Activated naive CD4-positive, alpha-beta T cell treated with anti-CD3 and anti-CD28 coated beads, Interleukin-2, amount 50 U/mL, for 24 hours (primary cell): Measurements from ENCODE around the gene TMEM106C.
"Not testable (repeated sequence)": the region's sequence is repeated elsewhere in the genome, so short reads cannot be mapped to it uniquely, and the experiment has no call there.

Experiments
- H3K27ac Mint-ChIP-seq: one replicate; pipeline ENCODE4 v1.8.0; 2021; ENCODE audit warnings: mild to moderate bottlenecking, mixed read lengths
- H3K27me3 Mint-ChIP-seq: one replicate; pipeline ENCODE4 v1.8.0; 2021; ENCODE audit warnings: mixed read lengths
- H3K36me3 Mint-ChIP-seq: one replicate; pipeline ENCODE4 v1.8.0; 2021; ENCODE audit warnings: mixed read lengths
- H3K4me1 Mint-ChIP-seq: one replicate; pipeline ENCODE4 v1.8.0; 2021; ENCODE audit warnings: mixed read lengths
- H3K4me3 Mint-ChIP-seq: one replicate; pipeline ENCODE4 v1.8.0; 2021; ENCODE audit warnings: mild to moderate bottlenecking, mixed read lengths
- H3K9me3 Mint-ChIP-seq: one replicate; pipeline ENCODE4 v1.8.0; 2021; ENCODE audit warnings: mixed read lengths

TMEM106C gene

DNA sequence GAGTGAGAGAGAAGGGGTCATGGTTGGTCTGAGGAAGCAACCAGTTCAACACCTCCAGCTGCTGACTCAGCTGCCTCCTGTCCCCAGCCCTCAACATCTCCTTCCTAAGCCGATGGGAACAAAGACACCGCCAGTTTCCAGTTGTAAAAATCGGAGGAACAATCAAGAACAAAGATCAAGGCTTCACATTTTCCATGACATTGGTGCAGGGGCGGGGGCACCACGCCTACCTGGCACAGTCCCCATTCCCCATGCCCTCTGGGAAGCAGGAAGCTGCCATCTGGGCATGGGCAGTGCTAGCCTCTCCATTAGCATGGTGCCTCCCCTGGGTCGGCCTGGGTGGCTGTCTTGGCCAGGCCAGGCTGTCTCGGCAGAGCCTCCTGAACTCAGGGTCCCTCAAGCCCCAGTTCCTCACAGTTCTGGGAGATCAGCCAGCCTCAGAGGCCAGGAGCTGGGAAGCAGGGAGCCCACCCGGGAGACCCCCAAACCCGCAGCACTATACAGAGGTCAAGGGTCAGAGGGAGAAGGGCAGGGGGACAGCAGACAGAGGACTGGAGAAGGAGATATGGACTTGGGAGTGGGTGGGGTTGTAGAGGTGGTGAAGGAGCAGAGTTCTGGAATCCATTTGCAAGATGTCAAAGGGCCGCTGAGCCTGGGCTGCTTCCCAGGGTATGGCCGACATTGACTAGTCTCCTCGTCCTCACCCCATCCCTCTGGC, 19.6 kb upstream of the TMEM106C start:
- Mint-ChIP-seq H3K4me3 (no peak overlapping the region), H3K27ac (no peak overlapping the region), H3K27me3 (peaks cover 7% of the 10 kb centered on the region), H3K36me3 (no peaks in the 10 kb centered on the region), H3K4me1 (peaks cover 10% of the 10 kb centered on the region), H3K9me3 (no peaks in the 10 kb centered on the region)

DNA sequence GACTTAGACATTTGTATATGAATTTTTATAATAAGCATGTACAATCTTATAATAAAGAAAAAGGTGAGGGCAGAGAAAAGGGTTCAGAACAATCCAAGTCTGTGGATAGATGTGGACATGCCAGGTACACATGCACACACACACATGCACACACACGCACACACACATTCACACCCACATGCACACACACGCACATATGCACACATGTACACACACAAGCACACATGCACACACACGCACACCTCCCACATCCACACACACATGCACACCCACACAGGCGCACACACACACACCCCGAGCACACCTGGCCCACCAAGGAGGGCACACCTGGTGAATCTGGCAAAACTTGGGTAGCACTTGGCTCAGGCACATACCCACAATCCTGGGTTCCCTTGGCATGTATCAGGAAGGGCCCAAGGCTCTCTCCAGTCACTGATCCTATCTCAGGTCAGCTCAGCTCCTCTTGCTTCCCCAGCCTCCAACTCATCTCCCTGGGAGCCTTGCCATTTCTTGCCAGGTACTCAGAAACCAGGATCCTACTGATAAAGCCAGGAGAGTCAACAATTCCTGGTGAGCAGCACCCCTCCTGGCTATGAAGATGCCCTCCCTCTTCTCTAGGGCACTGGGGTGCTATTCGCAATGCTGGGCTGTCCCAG, 18.6 kb upstream of the TMEM106C start:
- H3K27ac Mint-ChIP-seq: no peak overlapping the region
- no peaks in the 10 kb centered on the region for H3K36me3 Mint-ChIP-seq
- peak overlapping the region; percentile 8 for H3K4me3 Mint-ChIP-seq
- peaks cover 7% of the 10 kb centered on the region for H3K27me3 Mint-ChIP-seq
- no peaks in the 10 kb centered on the region for H3K9me3 Mint-ChIP-seq
- H3K4me1 Mint-ChIP-seq: peaks cover 10% of the 10 kb centered on the region

DNA sequence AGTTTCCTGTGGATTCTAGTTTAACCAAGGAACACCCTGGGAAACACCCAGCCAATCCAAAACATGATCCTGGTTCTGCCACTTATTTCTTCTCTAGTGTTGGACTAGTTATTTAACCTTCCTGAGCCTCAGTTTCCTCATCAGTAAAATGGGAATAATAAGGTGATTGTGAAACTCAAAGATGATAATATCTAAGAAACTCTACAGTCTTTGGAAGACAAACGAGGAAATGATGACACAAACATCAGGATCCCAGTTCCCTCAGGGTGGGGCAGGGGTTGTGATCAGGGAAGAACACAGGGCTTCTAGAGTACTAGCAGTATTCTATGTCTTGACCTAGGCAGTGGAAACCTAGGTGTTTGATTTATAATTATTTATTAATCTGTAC, 18.1 kb upstream of the TMEM106C start:
- Mint-ChIP-seq H3K36me3 (no peaks in the 10 kb centered on the region), H3K4me1 (peaks cover 10% of the 10 kb centered on the region), H3K27me3 (peaks cover 7% of the 10 kb centered on the region), H3K4me3 (no peak overlapping the region), H3K27ac (no peak overlapping the region), H3K9me3 (no peaks in the 10 kb centered on the region)

DNA sequence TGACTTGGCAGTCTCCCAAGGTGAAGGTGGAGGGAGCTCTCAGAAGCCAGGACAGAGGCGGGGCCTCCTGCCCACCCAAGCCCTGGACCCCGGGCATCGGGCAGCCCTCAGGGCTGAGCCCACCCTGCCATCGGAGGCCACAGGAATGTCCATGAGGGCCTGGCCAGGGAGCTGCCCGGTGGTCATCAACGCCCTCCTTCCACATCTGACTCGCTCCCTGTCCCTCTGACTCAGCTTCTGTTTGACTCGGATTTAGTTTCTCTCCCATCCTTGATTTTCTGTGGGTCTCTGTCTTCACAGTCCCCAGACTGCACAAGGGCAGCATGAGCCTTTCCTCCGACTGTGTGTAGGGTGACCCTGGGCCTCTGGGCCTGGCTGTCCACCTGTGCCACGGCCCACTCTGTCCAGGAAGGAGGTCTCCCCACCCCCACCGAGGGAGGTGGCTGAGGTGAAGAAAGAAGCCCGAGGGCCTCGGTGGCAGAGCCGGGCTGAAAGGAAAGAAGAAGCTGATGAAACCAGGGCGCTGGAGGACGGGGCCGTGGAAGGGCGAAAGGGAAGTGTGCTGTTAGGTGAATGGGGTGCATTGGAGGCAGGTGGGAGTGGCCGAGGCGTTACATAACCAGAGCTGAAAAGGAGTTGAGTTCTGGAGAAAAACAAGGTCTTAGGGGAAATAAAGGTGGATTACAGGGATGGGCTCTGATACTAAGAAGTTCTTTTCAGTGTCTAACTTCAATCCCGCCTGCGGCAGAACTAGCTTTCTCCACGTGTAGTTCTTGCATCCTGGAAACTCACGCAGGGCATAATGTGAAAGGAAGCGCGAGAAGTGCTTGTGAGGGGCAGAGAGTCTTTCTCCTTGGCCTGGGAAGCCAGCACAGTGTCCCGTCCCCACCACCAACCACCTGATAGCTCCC, 16.7 kb upstream of the TMEM106C start:
- Mint-ChIP-seq H3K36me3 (no peaks in the 10 kb centered on the region), H3K4me3 (no peak overlapping the region), H3K27ac (no peak overlapping the region), H3K4me1 (peaks cover under 1% of the 10 kb centered on the region), H3K9me3 (no peaks in the 10 kb centered on the region), H3K27me3 (peaks cover 1% of the 10 kb centered on the region)

DNA sequence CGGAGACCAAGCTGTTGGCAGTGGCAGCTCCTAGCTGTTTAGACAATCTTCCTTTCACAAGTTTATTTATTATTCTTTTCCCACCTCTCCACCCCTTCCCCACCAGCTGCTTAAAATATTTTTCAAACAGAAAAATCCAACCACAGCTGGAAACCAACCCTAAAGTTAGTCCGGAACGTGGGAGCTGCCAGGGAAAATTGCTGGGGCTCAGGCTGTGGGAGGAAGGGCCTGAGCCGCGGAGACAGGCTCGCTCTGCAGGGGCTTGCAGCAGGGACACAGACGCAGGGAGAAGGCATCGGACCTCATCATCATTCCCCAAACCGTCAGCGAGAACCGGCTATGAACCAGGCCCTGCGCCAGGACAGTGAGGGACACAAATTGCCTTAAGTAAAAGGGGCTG, 16.1 kb upstream of the TMEM106C start:
- Mint-ChIP-seq H3K36me3 (no peaks in the 10 kb centered on the region), H3K4me1 (no peaks in the 10 kb centered on the region), H3K27me3 (peaks cover 1% of the 10 kb centered on the region), H3K4me3 (no peak overlapping the region), H3K9me3 (no peaks in the 10 kb centered on the region), H3K27ac (no peak overlapping the region)

DNA sequence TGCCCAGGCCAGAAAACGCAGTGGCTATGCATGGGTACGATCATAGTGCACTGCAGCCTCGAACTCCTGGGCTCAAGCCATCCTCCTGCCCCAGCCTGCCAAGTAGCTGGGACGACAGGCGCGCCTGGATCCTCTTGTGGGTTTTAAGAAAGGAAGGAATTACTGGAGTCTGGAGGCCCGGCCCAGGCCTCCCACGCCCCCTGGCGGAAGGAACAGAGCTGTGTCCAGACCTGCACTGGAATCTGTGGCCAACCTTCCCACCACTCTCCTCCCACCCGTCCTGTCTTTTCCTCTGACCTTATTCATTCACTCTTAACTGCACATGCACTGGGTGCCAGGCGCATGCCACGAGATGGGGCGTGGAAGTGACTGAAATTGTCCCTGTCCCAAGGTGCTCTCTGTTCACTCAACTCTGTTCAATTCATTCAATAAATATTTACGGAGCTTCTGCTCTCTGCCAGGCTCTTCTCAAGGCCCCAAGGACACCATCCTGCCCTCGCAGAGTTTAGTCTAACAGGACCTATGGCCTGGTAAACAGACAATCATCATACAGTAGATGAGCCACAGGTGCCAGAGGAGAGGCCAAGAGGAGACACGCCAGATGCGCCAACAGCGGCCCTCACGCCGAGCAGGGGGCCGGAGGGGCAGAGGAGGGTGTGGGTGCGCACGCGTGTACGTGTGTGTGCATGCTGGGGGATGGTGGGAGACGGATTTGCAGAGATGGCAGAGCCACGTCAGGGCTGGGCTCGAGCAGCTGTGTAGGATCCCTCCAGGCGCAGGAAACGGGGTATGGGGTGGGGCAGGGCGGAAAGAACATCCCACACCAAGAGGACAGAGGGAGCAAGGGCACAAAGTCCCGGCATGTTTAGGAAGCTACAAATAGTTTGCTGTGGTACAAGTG, 13.7 kb upstream of the TMEM106C start:
- no peaks in the 10 kb centered on the region for H3K4me1 Mint-ChIP-seq
- H3K27me3 Mint-ChIP-seq: no peaks in the 10 kb centered on the region
- H3K9me3 Mint-ChIP-seq: no peaks in the 10 kb centered on the region
- H3K4me3 Mint-ChIP-seq: no peak overlapping the region
- no peaks in the 10 kb centered on the region for H3K36me3 Mint-ChIP-seq
- H3K27ac Mint-ChIP-seq: no peak overlapping the region

DNA sequence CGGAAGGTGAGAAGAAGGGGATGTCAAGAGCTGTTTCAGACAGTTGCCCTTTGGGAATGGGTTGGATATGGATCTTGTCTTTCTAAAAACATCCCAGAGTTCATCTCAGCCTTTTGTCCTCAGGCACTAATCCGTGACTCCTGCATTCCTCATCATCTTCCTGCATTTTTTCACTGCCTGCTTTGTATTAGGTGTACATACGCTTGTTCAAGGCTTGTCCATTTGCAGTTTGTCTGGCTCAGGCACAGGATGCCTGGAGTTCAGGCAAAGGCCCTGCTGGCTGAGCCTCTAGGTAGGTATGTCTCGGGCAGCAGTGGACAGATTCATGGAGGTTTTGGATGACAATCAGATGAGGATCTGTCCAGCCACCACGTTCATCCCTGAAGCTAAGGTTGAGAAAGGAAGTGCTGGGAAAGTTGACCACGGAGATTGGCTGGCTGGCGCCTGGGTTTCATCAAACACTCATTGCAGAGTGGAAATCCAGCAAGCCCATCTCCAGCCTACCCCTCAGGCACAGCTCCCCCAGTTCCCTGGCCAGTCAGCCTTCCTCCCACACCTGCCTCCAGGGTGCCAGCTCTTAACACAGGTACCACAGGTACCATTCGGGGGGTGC, 12.4 kb upstream of the TMEM106C start:
- no peaks in the 10 kb centered on the region for H3K4me1 Mint-ChIP-seq
- no peak overlapping the region for H3K27ac Mint-ChIP-seq
- H3K36me3 Mint-ChIP-seq: no peaks in the 10 kb centered on the region
- no peak overlapping the region for H3K4me3 Mint-ChIP-seq
- H3K9me3 Mint-ChIP-seq: no peaks in the 10 kb centered on the region
- no peaks in the 10 kb centered on the region for H3K27me3 Mint-ChIP-seq

DNA sequence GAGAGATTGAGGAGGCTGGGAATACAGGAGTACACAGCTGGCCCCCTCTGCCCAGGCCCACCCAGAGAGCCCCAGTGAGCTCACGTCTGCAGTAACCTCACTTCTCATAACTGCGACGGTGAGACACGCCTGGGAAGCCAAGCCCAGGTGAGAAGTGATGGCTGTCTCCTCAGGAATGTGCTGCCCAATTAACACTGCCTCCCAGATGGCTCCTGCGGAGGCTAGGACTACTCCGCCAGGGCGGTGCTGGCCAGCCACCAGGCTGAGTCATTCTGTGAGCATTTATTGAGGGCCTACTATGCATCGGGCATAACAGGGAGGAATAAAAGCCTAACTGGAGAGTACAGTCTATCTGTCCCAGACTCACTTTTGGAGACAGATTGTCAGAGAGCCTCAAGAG, 9.3 kb upstream of the TMEM106C start:
- no peak overlapping the region for H3K4me3 Mint-ChIP-seq
- no peaks in the 10 kb centered on the region for H3K27me3 Mint-ChIP-seq
- no peaks in the 10 kb centered on the region for H3K4me1 Mint-ChIP-seq
- H3K9me3 Mint-ChIP-seq: no peaks in the 10 kb centered on the region
- H3K36me3 Mint-ChIP-seq: no peaks in the 10 kb centered on the region
- H3K27ac Mint-ChIP-seq: no peak overlapping the region

DNA sequence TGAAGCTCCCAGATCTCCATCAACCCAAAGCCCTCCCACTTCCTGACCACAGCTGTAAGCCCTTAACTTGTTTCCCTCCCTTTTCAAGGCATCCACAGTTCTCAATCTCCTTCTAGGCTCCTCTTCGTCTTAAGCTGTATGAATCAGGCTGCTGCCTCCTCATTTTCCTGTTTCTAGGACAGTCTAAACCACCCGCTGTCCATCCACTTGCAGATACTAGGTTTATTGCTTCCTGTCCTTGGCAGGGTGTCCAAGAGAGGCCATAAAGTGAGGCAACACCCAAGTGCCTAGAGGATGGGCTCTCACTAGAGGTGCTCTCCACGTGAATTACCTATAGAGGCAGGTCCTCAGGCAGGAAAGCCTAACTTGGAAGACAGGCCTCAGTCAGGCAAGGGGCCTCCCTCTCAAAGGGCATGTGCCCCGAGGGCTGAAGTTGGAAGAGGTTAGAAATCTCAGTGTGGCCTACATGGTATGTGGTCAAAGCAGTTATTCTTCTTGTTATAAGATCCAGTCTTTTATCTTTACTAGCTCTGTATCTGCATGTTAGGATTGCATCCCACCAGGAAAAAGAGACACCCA, 8.8 kb upstream of the TMEM106C start:
- Mint-ChIP-seq H3K4me1 (no peaks in the 10 kb centered on the region), H3K9me3 (no peaks in the 10 kb centered on the region), H3K27ac (no peak overlapping the region), H3K4me3 (no peak overlapping the region), H3K27me3 (no peaks in the 10 kb centered on the region), H3K36me3 (no peaks in the 10 kb centered on the region)

DNA sequence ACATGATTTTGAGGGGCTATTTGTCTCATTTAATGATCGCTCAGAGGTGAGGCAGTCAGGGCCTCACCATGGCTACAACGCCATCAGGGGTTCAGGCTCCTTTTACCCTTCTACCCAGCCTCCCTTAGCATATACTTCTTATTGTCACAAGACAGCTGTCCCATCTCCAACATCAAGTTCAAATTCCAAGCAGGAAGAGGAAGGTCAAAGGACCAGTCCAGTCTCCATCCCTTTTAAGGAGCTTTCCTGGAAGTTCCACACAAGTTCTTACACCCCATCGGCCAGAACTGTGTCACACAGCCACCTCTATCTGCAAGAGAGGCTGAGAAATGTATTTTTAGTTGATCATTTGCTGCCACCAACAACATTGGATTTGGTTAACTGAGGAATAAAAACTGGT, 8.3 kb upstream of the TMEM106C start:
- H3K36me3 Mint-ChIP-seq: no peaks in the 10 kb centered on the region
- no peaks in the 10 kb centered on the region for H3K4me1 Mint-ChIP-seq
- no peak overlapping the region for H3K4me3 Mint-ChIP-seq
- H3K27ac Mint-ChIP-seq: no peak overlapping the region
- H3K27me3 Mint-ChIP-seq: no peaks in the 10 kb centered on the region
- H3K9me3 Mint-ChIP-seq: no peaks in the 10 kb centered on the region

DNA sequence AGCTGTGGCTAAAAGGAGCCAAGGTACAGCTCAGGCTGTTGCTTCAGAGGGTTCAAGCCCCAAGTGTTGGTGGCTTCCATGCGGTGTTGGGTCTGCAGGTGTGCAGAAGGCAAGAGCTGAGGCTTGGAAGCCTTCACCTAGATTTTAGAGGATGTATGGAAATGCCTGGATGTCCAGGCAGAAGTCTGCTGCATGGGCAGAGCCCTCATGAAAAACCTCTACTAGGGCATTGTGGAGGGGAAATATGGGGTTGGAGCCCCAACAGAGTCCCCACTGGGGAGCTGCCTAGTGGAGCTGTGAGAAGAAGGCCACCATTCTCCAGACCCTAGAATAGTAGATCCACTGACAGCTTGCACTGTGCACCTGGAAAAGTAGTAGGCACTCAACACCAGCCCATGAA, 5.7 kb upstream of the TMEM106C start:
- H3K27me3 Mint-ChIP-seq, H3K9me3 Mint-ChIP-seq, H3K4me1 Mint-ChIP-seq, H3K36me3 Mint-ChIP-seq, H3K27ac Mint-ChIP-seq, H3K4me3 Mint-ChIP-seq: not testable (repeated sequence)

DNA sequence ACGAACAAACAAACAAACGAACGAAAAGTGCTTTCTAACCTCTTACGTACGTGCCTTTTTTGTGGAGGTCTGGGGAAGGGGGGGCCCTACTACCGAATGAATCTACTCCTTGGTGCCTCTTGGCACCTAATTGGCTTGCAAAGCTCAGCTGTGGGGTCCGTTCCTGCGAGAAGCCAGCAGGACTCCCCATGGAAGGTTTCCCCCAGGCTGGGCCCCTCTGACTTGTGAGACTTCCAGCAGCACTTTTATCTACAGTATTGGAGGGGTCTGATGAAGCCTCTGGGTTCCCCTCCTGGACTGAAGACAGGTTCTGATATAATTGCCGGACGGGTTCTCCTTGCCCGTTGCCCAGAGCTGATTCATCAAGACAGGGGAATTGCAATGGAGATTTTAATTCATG, 1.2 kb upstream of the TMEM106C start:
- Mint-ChIP-seq H3K9me3 (no peaks in the 10 kb centered on the region), H3K4me3 (no peak overlapping the region)

DNA sequence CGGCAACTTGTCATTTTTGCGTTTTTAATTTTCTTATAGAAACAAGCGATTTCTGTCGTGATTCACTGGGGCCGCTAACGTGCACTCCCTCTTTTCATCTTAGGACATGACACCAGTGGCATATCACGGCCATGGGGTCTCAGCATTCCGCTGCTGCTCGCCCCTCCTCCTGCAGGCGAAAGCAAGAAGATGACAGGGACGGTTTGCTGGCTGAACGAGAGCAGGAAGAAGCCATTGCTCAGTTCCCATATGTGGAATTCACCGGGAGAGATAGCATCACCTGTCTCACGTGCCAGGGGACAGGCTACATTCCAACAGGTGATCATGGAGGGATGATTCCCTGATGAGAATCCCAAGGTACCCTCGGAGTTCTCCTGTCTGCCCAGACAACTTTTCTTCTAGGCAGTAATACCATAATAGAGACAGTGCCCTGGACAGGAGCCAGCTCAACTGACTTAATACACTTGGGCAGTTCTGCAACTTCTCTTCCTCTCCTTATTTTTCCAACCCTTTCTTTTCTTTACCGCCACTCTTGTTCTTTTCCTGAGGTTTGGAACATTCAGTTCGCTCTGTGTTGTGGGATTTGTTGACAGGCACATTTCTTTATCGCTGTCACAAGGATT, 821 bp downstream of the TMEM106C start:
- H3K36me3 Mint-ChIP-seq: peaks cover 2% of the 10 kb centered on the region
- peak overlapping the region; percentile 87 for H3K27ac Mint-ChIP-seq
- H3K9me3 Mint-ChIP-seq: no peaks in the 10 kb centered on the region
- peaks cover 44% of the 10 kb centered on the region for H3K4me1 Mint-ChIP-seq
- no peaks in the 10 kb centered on the region for H3K27me3 Mint-ChIP-seq
- peak overlapping the region; percentile 100 for H3K4me3 Mint-ChIP-seq

More for the DNA sequence above, 1.2 kb upstream of the TMEM106C start:
- Mint-ChIP-seq H3K27me3 (no peaks in the 10 kb centered on the region), H3K27ac (no peak overlapping the region), H3K4me1 (peaks cover 41% of the 10 kb centered on the region), H3K36me3 (peaks cover 2% of the 10 kb centered on the region)

DNA sequence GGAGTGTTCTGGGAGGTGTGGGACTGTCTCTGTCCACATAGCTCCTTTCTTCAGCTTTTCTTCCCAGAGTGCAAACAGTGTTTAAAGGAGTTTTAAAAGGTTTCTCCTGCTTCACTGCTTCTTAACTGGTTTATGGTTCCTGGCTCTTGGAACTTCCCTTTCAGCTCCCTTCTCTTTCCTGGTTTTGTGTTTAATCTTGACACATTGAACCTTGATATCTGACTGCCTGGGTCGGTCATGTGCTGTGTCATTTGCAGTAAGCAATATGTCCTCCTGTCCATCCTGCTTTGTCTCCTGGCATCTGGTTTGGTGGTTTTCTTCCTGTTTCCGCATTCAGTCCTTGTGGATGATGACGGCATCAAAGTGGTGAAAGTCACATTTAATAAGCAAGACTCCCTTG, 2.2 kb downstream of the TMEM106C start:
- Mint-ChIP-seq H3K36me3 (peaks cover 2% of the 10 kb centered on the region), H3K27me3 (no peaks in the 10 kb centered on the region), H3K4me3 (peak overlapping the region; percentile 1), H3K4me1 (peaks cover 44% of the 10 kb centered on the region), H3K27ac (no peak overlapping the region), H3K9me3 (no peaks in the 10 kb centered on the region)
